ENCODE data around the gene PIGX.
"Not testable (repeated sequence)": the region's sequence is repeated elsewhere in the genome, so short reads cannot be mapped to it uniquely, and the experiment has no call there.

DNA sequence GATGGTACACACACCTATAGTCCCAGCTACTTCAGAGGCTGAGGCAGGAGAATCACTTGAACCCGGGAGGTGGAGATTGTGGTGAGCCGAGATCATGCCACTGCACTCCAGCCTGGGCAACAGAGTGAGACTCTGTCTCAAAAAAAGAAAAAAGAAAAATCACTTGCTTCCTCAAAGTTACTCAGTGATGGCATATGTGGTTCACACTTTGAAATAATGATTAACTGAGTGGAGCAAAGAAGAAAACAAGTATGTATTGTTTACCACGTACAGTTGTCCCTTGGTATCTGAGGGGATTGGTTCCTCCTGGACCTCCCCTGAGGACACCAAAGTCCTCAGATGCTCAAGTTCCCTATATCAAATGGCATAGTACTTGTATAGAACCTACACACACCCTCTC is 5.0 kb downstream of the PIGX start:
- TF ChIP-seq POLR2A (IDR thresholded peaks at IDR 0.05; ENCODE audit: low read length); GATA1 (IDR thresholded peaks at IDR 0.05; ENCODE audit: low read depth, low read length): not testable (repeated sequence)
